ENCODE data around the gene PEX26.
"Not testable (repeated sequence)": the region's sequence is repeated elsewhere in the genome, so short reads cannot be mapped to it uniquely, and the experiment has no call there.

The PEX26 gene

GRCh38 chr22:18062421-18062820 is 15.4 kb upstream of the PEX26 start:
- no peak overlapping the region for H3K9ac ChIP-seq (ENCODE audit: low read depth, low read length)
- no peaks in the 10 kb centered on the region for H3K9me3 ChIP-seq (ENCODE audit: control insufficient read depth, insufficient read depth, low read length)
- no peaks in the 10 kb centered on the region for H3K4me1 ChIP-seq (ENCODE audit: insufficient read depth, low read length)
- no peaks in the 10 kb centered on the region for H3K36me3 ChIP-seq (ENCODE audit: insufficient read depth, low read length)

DNA sequence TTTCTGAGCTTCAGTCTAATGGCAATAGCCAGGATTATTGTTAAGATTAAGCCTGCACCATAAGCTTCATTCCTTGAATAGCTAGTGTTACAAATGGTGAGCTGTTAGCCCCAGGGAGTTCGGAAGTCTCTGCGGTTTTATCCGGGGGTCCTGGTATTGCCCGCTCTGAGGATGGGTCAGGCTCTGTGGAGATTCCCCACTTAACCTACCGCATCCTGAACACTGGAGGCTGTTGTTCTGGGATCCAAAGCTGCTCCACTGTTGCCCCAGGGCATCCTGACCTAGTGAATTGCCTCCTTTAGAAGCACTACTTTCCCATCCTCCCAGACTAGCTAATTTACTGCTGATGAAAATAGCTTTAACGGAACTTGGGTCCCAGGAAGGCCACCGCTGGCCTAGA is 14.5 kb upstream of the PEX26 start:
- no peaks in the 10 kb centered on the region for H3K9me3 ChIP-seq (ENCODE audit: control insufficient read depth, insufficient read depth, low read length)
- no peak overlapping the region for H3K9ac ChIP-seq (ENCODE audit: low read depth, low read length)
- no peaks in the 10 kb centered on the region for H3K4me1 ChIP-seq (ENCODE audit: insufficient read depth, low read length)

GRCh38 chr22:18063715-18064114 is 14.1 kb upstream of the PEX26 start:
- H3K9me3 ChIP-seq (ENCODE audit: control insufficient read depth, insufficient read depth, low read length); H3K9ac ChIP-seq (ENCODE audit: low read depth, low read length); H3K4me1 ChIP-seq (ENCODE audit: insufficient read depth, low read length); H3K36me3 ChIP-seq (ENCODE audit: insufficient read depth, low read length): not testable (repeated sequence)

More for the DNA sequence above, 14.5 kb upstream of the PEX26 start:
- no peaks in the 10 kb centered on the region for H3K36me3 ChIP-seq (ENCODE audit: insufficient read depth, low read length)

GRCh38 chr22:18064636-18065035 is 13.2 kb upstream of the PEX26 start:
- Histone ChIP-seq H3K9me3 (ENCODE audit: control insufficient read depth, insufficient read depth, low read length) (no peaks in the 10 kb centered on the region), H3K36me3 (ENCODE audit: insufficient read depth, low read length) (no peaks in the 10 kb centered on the region), H3K9ac (ENCODE audit: low read depth, low read length) (no peak overlapping the region), H3K4me1 (ENCODE audit: insufficient read depth, low read length) (no peaks in the 10 kb centered on the region)

- no peaks in the 10 kb centered on the region for H3K36me3 ChIP-seq (ENCODE audit: insufficient read depth, low read length)
- no peaks in the 10 kb centered on the region for H3K9me3 ChIP-seq (ENCODE audit: control insufficient read depth, insufficient read depth, low read length)
- H3K9ac ChIP-seq (ENCODE audit: low read depth, low read length), result no peak overlapping the region
- H3K4me1 ChIP-seq (ENCODE audit: insufficient read depth, low read length), result 0 out of 2 replicates have a peak, but pooled peaks cover under 1% of the 10 kb centered on the region
These were observed 12.5 kb upstream of the PEX26 start for GRCh38 chr22:18065256-18065655.

DNA sequence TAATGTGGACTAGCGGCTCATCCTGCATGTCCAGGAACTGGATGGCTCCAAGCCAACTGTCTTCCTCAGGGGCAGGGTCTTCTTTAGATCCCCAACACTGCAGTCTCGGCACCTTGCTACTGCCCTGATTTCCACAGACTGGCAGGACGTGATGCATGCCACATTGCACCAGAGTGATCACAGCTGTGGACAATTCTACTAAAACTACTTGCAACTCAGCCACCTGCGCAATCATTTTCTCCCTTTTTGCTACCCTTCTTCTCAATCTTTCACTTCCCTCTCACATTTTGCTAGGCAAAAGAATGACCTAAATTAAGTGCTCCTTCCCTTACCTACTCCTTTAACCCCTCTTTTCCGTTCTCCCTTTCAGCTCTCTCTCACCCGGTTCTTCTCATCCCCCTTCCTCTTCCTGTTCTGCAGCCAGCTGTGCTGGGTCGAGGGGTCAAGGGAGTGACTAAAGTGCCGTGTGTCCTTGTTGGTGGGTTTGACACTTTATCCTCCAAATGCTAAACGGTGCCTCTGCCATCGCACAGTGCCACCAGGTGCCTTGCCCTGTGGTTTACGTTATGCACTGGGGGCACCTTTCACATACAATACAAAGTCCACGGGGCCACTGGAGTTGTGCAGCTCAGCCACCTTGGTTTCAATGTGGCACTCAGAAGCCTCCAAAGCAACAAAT is 11.5 kb upstream of the PEX26 start:
- no peak overlapping the region for H3K9ac ChIP-seq (ENCODE audit: low read depth, low read length)
- no peaks in the 10 kb centered on the region for H3K36me3 ChIP-seq (ENCODE audit: insufficient read depth, low read length)
- no peaks in the 10 kb centered on the region for H3K9me3 ChIP-seq (ENCODE audit: control insufficient read depth, insufficient read depth, low read length)
- 0 out of 2 replicates have a peak, but pooled peaks cover 6% of the 10 kb centered on the region for H3K4me1 ChIP-seq (ENCODE audit: insufficient read depth, low read length)

DNA sequence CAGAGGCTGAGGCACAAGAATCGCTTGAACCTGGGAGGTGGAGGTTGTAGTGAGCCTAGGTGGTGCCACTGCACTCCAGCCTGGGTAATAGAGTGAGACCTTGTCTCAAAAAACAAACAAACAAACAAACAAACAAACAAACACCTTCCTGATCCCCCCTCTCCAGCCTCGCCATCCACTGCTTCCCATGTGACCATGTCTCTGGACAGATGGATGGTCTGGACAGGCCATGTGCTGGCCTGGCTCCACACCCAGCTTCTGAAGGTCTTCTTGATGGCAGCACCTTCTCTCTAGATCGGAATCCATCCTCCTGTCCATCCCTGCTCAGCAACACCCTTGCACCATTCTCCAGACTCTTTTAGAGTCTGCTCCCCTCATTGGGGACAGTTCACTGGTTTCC is 10.7 kb upstream of the PEX26 start:
- Histone ChIP-seq H3K9ac (ENCODE audit: low read depth, low read length) (no peak overlapping the region), H3K4me1 (ENCODE audit: insufficient read depth, low read length) (0 out of 2 replicates have a peak, but pooled peaks cover 6% of the 10 kb centered on the region)

GRCh38 chr22:18067548-18068341 is 10.0 kb upstream of the PEX26 start:
- Histone ChIP-seq H3K9me3 (ENCODE audit: control insufficient read depth, insufficient read depth, low read length) (no peaks in the 10 kb centered on the region), H3K9ac (ENCODE audit: low read depth, low read length) (no peak overlapping the region), H3K4me1 (ENCODE audit: insufficient read depth, low read length) (0 out of 2 replicates have a peak, but pooled peaks cover 6% of the 10 kb centered on the region), H3K36me3 (ENCODE audit: insufficient read depth, low read length) (no peaks in the 10 kb centered on the region)

More for the DNA sequence above, 10.7 kb upstream of the PEX26 start:
- Histone ChIP-seq H3K36me3 (ENCODE audit: insufficient read depth, low read length) (no peaks in the 10 kb centered on the region), H3K9me3 (ENCODE audit: control insufficient read depth, insufficient read depth, low read length) (no peaks in the 10 kb centered on the region)

DNA sequence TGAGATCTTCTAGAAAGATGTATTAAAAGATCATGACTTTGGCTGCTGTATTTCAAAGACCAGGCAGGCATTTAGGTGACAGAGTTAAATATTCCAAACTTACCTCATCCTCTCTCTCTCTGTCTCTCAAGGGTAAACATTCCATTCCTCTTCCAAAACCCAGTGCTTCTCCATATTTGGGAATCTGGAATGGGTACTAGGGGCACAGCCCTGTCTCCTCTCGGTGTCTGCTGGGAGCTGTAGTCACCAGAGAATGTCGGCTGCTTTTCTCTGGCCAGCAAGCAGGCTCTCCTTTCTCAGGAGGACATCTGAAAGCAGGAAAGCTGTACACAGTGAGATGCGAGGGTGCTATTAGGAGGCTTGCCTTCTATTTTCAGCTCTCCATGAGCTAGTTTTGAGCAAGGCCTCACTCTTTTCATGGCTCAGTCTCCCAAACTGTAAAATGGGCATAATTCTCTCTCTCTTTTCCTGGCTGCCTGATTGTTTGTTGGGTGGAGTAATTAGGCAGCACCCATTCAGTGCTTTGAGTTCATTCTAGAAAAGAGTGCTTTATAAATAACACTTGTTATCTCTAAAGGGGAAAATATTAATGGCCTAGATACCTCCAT is 9.3 kb upstream of the PEX26 start:
- H3K9me3 ChIP-seq (ENCODE audit: control insufficient read depth, insufficient read depth, low read length), result no peaks in the 10 kb centered on the region
- H3K36me3 ChIP-seq (ENCODE audit: insufficient read depth, low read length), result no peaks in the 10 kb centered on the region
- H3K9ac ChIP-seq (ENCODE audit: low read depth, low read length), result no peak overlapping the region
- H3K4me1 ChIP-seq (ENCODE audit: insufficient read depth, low read length), result 0 out of 2 replicates have a peak, but pooled peaks cover 6% of the 10 kb centered on the region

- Histone ChIP-seq H3K36me3 (ENCODE audit: insufficient read depth, low read length) (no peaks in the 10 kb centered on the region), H3K9ac (ENCODE audit: low read depth, low read length) (no peak overlapping the region)
These were observed 8.7 kb upstream of the PEX26 start for GRCh38 chr22:18069041-18069440.

GRCh38 chr22:18070041-18070440 is 7.7 kb upstream of the PEX26 start:
- no peaks in the 10 kb centered on the region for H3K9me3 ChIP-seq (ENCODE audit: control insufficient read depth, insufficient read depth, low read length)
- H3K4me1 ChIP-seq (ENCODE audit: insufficient read depth, low read length), result 0 out of 2 replicates have a peak, but pooled peaks cover 6% of the 10 kb centered on the region
- no peaks in the 10 kb centered on the region for H3K36me3 ChIP-seq (ENCODE audit: insufficient read depth, low read length)
- H3K9ac ChIP-seq (ENCODE audit: low read depth, low read length), result no peak overlapping the region

More at GRCh38 chr22:18069041-18069440, 8.7 kb upstream of the PEX26 start:
- Histone ChIP-seq H3K4me1 (ENCODE audit: insufficient read depth, low read length) (0 out of 2 replicates have a peak, but pooled peaks cover 6% of the 10 kb centered on the region), H3K9me3 (ENCODE audit: control insufficient read depth, insufficient read depth, low read length) (no peaks in the 10 kb centered on the region)

- 0 out of 2 replicates have a peak, but pooled peaks cover 6% of the 10 kb centered on the region for H3K4me1 ChIP-seq (ENCODE audit: insufficient read depth, low read length)
- H3K9me3 ChIP-seq (ENCODE audit: control insufficient read depth, insufficient read depth, low read length), result no peaks in the 10 kb centered on the region
- no peak overlapping the region for H3K9ac ChIP-seq (ENCODE audit: low read depth, low read length)
- H3K36me3 ChIP-seq (ENCODE audit: insufficient read depth, low read length), result no peaks in the 10 kb centered on the region
These were observed 7.1 kb upstream of the PEX26 start for GRCh38 chr22:18070556-18071306.

DNA sequence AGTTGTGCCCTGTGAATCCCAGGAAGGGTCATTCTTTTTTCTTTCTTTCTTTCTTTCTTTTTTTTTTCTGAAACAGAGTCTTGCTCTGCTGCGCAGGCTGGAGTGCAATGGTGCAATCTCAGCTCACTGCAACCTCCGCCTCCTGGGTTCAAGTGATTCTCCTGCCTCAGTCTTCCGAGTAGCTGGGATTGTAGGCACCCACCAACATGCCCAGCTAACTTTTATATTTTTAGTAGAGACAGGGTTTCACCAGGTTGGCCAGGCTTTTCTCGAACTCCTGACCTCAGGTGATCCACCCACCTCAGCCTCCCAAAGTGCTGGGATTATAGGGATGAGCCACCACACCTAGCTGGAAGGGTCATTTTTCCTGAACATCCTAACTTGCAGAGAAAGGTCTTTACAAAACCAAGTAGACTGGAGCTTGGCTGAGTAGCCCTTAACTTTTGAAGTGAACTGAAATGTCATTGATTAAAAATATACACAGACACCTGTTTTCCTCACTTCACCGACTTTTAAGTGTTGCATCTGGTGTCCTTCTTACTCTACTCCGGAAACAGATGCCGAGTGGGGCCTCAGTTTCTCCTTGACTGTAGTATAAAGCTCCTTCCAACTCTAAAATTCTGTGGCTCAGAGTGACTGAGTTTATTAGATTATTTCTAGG is 6.4 kb upstream of the PEX26 start:
- not testable (repeated sequence) for H3K36me3 ChIP-seq (ENCODE audit: insufficient read depth, low read length); H3K9ac ChIP-seq (ENCODE audit: low read depth, low read length); H3K4me1 ChIP-seq (ENCODE audit: insufficient read depth, low read length); H3K9me3 ChIP-seq (ENCODE audit: control insufficient read depth, insufficient read depth, low read length)

GRCh38 chr22:18071968-18072310 is 5.9 kb upstream of the PEX26 start:
- Histone ChIP-seq H3K36me3 (ENCODE audit: insufficient read depth, low read length) (no peaks in the 10 kb centered on the region), H3K4me1 (ENCODE audit: insufficient read depth, low read length) (peaks cover 6% of the 10 kb centered on the region; the same call in 1 of the 2 replicates), H3K9ac (ENCODE audit: low read depth, low read length) (no peak overlapping the region), H3K9me3 (ENCODE audit: control insufficient read depth, insufficient read depth, low read length) (no peaks in the 10 kb centered on the region)
